H4 (cell line): ENCODE data around the gene KCNMA1. TPM values are rescaled to one million over a fixed set of nuclear protein-coding genes. Genes with fewer than 3 reads are reported as not detected.
A peak's percentile ranks its signal among the peaks of the same experiment; 100 is the strongest.

Source experiments
- DNase-seq: peaks from one replicate; pipeline ENCODE4 v3.0.0-alpha.2; 2015; ENCODE audit warnings: low spot score
- total RNA-seq: library from RNA; depleted of rRNA; stranded (reverse); fragments of >200 nt; shearing (Covaris generic); gene quantifications from 2 replicates; pipeline ENCODE4 v1.2.3, GENCODE V29; 2014

KCNMA1 gene
- total RNA-seq, 1 experiment from 2014 or later = 8.4 TPM

DNA sequence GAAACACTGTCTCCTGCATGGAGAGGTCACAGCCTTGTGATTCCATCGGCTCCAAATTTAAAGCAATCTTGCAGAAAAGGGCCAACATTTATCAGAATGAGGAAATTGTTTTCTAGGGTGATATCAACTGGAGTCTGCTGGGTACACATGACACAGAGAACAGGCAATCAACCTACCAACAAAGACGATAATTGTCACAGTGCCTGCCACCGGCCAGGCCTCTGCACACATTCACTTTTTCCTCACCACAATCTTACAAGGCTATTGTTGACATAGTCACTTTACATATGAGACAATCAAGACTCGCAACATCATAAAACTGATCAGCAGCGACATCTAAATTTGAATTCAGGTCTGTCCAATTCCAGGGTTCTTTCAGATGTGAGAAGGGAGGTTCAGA, 189.4 kb downstream of the KCNMA1 start:
- no peak for DNase-seq

DNA sequence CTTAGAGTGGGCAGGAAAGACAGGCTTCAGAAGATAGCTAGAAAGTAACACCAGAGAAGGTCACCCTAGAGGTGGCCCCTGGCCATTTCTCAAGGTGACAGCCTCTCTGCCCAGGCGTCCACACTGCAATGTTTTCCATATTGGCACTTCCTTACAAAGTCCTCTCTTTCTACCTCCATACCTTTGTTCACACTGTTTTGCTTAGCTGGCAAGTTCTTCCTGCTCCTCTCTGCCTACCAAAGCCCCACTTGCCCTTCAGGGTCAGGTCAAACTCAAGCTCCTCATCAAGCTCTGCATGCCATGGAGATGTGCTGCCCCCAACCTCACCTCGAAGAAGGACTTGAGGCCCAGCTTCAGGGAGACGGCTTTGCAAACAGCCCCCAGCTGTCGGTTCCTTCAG, 190.9 kb downstream of the KCNMA1 start:
- no peak for DNase-seq

DNA sequence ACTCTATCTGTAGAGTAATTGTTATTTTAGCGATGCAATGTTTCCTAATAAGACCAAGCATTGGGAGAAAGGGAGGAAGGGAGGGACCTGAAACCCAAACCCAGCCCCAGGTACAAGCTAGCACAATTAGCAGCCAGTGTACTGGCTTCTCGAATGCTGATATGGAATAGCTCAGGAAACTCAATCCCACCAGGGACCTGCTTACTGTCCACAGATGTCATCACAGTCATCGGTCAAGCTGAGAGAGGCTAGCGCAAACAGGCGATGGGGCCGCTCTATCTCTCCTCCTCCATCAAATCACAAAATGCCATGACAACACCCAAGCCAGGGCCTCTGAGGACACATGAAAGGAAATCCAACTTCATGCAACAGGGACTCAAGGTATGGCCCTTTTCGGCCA, 192.1 kb downstream of the KCNMA1 start:
- DNase-seq = no peak

DNA sequence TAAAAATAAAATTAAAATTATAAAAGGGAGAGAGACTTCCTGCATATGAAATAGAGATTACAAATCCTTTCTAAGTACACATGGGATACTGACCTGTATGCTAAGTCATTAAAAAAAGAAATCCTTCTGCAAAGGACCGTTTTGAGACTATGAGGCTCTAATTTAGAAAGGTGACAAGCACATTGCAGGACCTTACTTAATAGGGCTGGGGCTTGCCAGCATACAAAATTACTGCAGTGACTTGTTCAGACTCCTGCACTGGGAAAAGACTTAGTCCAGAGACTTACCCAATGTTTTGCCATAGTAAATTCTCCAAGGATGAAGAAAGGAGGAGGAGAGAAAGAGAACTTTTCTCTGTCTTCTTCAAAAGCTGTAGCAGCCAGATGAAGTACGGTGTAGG, 193.6 kb downstream of the KCNMA1 start:
- no peak for DNase-seq

DNA sequence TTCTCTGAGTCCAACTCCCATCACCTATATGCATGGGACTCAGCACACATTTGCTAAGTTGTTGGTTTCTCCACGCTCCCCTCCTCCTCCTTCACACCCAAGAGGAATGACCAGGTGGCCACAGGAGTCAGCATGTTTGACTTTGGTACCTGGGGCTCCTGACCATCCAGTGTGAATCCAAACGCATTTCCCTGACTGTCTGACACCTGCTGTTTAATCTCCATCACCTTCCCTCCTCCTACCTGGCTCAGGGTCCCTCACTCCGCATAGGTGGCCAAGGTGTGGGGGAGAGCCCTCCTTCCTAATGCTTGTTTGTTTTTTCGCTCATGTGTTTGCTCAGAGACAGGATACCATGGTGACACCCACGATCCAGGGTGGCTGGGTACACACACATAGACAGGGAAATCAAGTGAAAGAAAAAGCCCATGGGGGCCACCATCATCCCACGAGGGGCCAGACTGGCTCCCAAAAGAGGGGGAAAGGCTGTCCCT, 194.9 kb downstream of the KCNMA1 start:
- DNase-seq = no peak

DNA sequence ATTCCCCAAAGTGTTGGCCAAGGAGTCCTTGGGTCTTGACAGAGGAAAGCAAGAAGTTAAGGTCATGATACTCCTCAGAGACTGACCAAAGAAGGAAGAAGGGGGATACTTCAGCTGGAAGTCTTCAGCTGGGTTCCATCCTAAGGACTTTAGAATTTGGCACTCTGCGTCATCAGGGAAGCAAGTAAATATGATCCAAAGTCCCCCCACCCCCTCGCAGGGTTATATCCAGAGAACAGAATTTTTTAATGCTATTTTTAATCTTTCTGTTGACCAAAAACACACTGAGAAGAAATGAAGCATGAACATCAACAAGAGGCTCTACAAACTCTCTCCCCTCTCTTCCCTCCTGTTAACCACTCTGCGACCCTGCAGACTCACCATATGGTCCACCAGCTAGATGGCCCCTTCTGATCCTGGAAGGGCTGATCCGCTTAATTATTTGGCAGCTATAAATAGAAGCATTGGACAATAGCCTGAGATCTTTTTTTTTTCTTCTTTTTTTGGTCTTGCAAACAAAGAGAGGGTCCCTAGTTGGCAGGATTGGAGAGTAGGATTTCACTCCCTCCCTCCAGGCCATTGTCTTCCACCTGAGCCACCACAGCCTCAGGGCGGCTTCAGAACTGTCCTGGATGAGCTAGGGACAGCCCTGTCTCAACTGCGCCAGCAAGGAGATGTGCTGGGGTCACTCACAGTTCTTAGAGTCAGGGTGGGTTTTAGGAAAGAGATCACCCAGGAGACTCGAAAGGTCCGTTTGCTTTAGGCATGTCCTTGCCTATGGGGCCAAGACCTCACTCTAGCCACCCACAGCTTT, 196.0 kb downstream of the KCNMA1 start:
- no peak for DNase-seq

DNA sequence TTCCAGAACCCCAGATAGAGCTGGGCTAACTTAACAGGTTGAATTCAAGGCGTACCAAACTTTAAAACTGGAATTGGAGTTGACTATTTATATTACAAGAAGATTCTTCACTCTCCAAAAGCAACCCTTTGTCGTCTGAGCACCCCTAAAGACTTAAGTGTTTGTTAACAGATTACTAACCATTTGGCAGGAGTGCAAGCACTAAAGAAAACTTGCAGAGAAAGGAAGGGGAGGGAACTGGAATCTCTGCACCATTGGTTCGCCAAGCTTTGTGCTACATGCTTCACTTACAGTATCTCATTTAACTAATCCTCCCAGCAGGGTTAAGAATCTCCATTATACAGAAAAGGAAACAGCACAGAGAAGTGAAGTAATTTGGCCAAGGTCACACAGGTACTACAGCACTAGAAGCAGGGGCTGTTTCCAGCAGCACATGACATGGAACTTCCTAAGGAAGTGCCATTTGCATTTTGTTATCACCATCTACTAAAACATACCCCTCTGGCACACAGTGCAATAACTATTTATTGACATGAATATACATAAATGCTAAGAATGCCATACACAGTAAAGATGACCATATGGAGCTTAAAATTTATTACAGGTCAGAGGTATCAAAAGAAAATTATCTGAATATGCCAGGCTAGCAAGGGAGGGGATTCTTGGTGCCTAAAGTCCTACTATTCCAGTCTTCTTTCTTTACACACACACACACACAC, 201.2 kb downstream of the KCNMA1 start:
- no peak for DNase-seq

DNA sequence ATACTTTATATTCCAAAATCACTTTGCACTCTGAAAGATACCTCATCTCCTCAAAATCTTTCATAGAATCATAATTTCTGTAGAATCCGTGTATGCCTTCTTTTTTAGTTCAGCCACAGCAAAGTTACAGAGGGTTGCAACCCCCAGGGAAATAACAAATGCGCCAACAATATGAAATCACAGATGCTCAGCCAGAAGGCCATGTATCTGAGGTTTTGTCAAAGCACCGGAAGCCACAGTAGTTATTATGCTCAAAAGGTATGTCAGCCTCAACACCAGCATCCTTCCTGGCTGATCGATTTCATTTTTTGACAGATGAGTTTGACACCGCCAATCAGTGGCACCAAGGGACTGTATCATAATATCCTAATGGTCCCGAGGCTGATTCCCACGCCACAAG, 204.1 kb downstream of the KCNMA1 start:
- no peak for DNase-seq

DNA sequence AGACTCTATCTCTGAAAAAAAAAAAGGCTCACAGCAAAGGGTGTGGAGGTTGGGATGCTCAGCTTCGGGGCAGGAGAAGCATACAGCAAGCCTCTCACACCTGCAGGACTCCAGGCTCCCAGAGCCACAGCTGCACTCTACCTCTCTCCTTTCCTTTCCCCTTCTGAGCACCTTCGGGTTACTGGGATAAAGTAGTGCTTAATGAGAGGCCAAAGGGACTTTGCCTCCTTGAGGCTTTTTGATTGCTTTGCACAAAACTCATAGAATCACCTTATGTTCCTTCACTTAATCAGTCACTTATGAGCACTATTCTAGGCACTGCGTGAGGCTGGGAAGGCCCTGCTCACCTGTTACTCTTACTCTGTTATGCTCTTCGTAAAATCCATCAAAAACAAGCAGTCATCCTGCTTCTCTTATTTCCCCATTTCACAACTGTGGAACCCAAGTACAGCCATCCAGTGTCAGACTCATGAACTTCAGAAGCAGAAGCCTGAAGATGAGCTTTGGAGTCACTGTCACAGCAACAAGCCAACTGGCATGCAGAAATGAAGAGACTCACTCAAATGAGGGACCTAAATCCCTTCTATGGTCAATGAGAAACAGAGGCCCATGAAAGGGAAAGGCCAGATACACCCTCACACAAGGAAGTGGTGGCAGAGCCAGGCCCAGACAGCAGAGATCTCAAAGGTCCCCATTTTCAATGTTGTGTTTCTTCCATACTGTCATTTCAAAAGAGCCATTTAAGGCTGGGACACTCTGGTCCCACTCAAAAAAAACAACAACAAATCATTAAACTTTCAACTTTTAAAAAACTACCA, 205.4 kb downstream of the KCNMA1 start:
- no peak for DNase-seq

DNA sequence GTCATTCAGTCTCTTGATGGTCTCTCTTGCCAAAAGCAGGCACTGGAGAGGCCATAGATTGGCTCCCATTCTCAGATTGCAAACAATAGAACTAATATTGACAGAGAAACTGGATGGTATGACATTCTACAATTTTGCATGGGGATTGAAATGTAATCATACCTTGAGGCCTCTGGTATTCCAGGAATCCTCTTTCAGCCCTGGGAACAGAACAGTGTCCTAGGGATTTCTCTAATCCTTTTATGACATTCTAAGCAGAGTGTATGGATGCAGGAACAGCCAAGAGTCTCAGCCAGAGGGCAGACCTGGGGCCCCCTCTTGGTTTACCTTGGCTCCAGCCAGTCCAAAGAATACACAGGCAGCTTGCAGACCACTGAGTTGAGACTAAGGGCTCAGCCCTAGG, 206.4 kb downstream of the KCNMA1 start:
- no peak for DNase-seq

DNA sequence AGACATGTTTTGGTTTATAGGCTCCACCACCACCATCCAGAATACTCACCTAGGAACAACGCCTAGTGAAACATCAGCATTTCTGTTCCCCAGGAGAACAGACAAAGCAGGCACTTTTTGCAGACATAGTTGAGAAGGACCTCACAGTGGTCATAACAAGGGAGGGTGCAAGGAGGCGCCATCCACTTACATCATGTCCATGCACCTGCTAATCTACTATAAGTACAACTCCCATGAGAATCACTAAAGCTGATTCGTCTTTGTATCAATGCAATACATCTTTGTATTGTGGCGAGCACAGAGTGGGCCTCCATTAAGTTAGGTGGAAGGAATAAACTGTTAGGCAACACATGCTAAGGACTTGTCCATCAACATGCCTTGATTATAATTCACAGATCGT, 207.1 kb downstream of the KCNMA1 start:
- DNase-seq = no peak

DNA sequence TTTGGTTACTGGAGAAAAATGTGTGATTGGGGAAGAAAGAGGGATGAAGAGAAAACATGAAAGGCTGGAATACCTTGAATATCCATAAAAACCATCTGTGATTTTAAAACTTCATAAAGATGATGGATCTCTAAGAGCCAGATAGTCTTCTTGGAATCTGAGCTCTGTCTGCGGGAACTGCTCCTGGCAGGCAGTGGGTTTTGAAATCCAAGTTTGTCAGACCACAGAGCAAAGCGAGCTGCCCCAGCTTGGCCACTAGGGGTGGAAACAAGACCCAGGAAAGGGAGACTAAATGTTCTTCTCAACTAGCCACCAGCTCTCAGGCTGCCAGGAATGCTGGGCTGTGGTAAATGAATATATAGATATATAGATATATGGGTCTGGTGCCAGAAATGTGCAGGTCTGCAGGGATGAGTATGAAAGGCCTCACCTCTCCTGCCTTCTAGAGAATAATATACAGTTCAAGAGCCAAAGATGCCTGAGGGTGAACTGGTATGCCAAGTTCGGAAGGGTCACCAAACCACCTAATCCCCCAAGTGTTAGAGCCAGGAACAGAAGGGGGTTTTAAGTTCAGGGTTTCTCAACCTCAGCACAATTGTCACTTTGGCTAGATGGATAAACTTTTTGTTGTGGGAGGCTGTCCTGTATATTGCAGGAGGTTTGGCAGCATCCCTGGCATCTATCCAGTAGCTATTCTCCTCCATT, 208.8 kb downstream of the KCNMA1 start:
- DNase-seq = peak; percentile 29

DNA sequence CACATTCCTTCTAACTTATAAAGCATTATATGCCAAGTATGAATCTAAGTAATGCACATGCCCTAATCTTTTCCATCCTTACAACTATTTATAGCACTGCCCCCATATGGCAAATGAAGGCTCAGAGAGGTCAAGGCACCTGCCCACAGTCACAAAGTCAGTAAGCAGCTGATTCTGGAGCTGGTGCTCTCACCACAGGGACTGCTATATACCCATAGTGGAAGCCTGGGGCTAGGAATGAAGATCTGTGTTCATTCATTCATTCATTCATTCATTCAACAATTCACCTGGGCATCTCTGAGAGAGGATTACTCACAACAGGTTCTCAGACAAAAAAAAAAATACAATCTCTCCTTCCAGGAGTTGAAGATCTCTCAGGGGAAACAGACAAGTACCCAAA, 213.4 kb downstream of the KCNMA1 start:
- DNase-seq = no peak

DNA sequence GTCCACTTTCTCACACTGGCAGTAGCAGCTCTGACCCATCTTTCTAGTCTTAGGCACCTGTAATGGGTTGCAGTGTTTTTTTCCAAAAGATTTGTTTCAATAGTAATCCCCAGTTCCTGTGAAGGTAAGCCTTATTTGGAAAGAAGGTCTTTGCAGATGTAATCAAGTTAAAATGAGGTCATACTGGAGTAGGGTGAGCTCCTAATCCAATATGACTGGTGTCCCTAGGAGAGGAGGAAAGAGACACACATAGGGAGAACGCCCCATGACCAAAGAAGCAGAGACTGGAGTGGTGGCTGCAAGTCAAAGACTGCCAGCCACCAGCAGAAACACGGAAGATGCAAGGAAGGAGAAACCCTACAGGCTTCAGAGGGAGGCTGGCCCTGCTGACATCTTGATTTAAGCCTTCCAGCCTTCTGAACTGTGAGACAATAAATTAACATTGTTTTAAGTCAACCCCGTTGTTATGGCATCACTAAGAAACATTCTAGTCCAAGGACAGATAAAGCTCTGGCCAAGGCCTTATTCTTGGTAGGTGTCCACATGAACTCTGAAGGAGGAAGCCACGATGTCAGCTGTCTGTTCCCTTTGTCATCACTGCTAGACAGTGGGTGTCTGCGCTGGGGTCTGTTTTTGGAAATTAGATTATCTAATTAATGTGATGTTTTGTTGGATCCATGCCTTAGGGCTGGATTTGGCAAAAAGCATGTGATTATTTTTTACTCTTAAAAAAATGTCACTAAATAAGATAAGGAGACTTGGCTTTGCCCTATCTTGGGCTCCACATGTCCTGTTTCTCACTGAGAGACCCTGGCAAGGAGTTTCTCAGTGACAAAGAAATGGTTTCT, 214.9 kb downstream of the KCNMA1 start:
- DNase-seq = no peak

DNA sequence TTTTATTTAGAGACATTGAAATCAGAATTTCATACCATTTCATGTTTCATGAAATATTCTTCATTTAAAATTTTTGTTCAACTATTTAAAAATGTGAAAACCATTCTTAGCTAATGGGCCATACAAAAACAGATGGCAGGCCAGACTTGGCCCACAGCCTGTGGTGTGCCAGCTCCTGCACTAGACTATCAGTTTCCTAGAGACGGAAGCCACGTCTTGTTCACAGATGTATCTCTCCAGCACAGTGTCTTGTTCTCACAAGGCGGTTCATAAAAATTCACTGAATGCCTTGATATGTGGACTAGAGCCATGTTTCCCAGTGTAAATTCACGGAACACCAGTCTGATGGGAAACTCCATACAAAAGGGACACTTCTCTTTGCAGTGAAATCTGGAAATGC, 216.0 kb downstream of the KCNMA1 start:
- DNase-seq = no peak

DNA sequence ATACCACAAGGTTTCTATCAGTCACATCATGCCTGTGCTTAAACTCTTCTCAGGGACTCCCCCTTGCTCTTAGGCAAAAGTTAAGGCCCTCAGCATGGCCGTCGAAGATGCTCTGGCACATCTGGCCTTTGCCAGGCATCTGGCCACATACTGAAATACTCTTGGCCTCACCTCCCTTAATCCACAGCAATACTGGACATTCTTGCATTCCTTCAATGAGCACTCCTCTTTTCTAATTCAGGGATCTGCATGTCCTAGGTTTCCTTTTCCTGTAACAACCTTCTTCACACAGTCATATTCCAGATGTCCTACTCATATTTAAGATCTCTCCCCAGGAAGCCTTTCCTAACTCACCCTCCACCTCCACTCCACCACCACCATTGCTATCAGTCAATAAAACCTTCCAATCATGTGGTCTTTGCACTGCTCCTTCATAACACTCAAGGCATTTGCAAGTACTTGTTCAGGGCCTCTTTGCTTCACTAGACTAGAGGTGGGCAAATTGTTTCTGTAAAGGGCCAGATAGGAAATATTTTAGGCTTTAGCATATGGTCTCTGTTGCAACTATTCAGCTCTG, 216.6 kb downstream of the KCNMA1 start:
- DNase-seq = no peak

DNA sequence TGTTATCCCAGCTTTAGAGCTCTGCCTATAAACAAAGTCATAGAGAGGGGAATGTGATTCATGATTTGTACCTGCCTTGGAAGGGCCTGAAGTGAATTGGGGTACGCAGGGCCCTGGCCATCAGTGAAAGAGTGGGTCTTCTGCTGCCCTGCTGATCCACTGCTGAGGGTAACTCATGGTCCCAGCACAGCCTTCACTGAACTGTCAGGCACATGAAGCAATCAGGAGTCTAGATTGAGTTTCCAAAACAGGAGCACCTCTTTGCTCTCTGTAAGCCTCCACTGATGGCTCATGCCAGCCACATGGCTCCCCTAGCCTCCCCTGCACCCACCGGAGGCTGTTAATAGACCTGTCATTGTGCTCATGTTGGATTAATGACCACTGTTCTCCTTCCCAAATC, 217.6 kb downstream of the KCNMA1 start:
- DNase-seq = no peak

DNA sequence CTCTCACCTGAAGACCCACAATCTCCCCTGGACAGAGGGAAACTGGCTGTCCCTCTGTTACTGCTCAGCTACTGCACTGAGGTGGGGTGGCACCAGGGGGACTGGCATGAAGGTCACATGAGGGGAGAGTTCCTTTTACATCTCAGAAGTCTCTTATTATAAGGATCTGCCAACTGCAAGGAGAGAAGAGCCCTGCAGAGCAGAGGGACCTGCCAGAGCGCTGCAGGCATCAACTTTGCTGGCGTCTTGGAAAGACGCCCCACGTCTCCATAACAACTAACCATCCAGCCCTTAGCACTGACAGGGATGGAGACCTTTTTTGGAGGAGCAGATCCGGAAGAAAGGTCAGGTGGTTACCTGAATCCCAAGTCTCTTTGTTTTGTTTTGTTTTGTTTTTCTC, 218.6 kb downstream of the KCNMA1 start:
- DNase-seq = no peak

DNA sequence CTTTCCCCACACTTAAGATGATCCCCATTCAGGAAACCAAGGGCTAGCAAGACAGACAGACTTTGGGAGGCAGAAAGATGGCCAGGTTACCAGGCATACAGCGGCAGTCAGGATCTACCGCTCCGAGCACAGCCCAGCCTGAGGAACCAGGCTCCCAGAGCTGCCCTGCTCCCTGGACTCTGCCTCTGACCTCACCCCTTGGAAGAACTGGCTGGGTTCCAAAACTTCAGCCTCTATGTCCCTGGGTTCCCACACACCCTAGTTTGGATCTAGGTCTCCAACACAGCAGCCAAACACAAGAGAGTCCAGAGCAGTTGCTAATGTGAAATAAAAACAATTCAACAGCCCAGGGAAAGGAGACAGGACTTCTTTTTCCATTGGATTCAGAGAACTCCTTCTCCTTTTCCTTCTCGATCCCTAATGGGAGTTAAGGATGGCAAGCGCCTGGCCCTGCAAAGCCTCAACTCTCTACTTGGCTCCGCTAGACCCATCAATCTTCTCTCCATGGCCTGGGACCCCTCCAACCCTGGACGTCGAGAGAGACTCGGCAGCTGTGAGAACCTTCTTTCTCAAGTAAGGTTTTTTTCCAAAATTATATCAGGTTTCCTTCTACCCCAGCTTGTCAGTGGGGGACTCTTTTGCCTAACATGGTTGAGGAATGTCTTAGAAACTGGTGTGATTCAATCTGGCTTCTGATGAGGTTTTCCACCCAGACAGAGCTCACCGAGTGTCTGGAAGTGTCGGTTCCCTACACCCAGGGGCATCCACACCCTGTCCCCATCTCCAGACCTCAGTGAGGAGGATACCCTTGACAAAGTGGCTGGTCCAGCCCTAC, 219.6 kb downstream of the KCNMA1 start:
- DNase-seq = no peak

DNA sequence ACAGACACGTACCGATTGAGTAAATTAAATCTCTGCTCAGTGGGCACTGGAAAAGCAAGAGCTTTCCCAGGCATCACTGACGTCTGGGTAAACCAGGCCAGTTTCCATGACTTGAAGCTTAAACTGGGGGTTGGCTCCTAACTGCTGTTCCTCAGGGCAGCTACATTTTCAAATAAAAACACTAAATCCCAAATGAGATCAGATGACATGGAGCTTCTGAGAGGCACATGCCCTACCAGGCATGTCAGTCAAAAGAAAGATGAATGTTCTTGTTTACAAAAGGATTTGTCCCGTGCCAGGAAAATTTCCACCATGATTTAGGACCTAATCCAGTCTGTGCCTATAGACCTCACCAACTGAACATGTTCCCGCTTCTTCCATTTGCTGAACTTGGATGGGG, 220.2 kb downstream of the KCNMA1 start:
- no peak for DNase-seq
